Measurements from ENCODE around the gene ZNF438. TPM values are rescaled to one million over a fixed set of nuclear protein-coding genes. Genes with fewer than 3 reads are reported as not detected.

The ZNF438 gene
- total and polyA plus RNA-seq, 2 of the 8 experiments (the other 6 are each of a cell fraction or from before 2014, with no cell fraction given), result 0.95 to 1.7 TPM

GRCh38 chr10:30806850-30807249 lies 224.8 kb downstream of the ZNF438 start:
- ChIA-PET POLR2A (ENCODE audit: partially characterized antibody) (no interaction called here), CTCF (ENCODE audit: partially characterized antibody) (interaction anchor here (0.8 to 1.4 kb wide), 2 partner anchors 12 to 336 kb away, joined by 3 to 4 read pairs; no protein-coding TSS in a partner anchor)
- H3K27me3 ChIP-seq (replicated peaks in 1 of 4; ENCODE audit: control insufficient read depth in 3 of 4, extremely low read depth in 1 of 4, insufficient read depth in 3 of 4, low read length in 3 of 4), result no peaks in the 10 kb centered on the region
- no peak overlapping the region for H2BK15ac ChIP-seq (ENCODE audit: low read length)
- H3K4me2 ChIP-seq (ENCODE audit: insufficient read depth in 1 of 2, low read depth in 2 of 2, low read length in 2 of 2), result no peak overlapping the region
- H3K9me3 ChIP-seq (ENCODE audit: insufficient read depth in 2 of 2, low read depth in 1 of 2, low read length in 1 of 2), result peaks cover 0 to 4% of the 10 kb centered on the region in 2 experiments; a peak in 1 of 4 replicates
- H3K4me3 ChIP-seq (ENCODE audit: extremely low read depth in 1 of 4, insufficient read depth in 2 of 4, low read depth in 3 of 4, low read length in 4 of 4), result no peak overlapping the region
- H4K20me1 ChIP-seq (replicated peaks in 1 of 2; ENCODE audit: control insufficient read depth in 1 of 2, insufficient read depth in 2 of 2, low read length in 2 of 2), result no peaks in the 10 kb centered on the region
- no peaks in the 10 kb centered on the region for H3K23me2 ChIP-seq (ENCODE audit: low read depth, low read length)
- no peak for TF ChIP-seq EZH2 (IDR thresholded peaks at IDR 0.05; ENCODE audit: low read depth, low read length, severe bottlenecking)
- TF ChIP-seq POLR2A (IDR thresholded peaks at IDR 0.05; ENCODE audit: control extremely low read depth in 1 of 2, low read depth in 2 of 2, low read length in 2 of 2), result no peak
- no peak for TF ChIP-seq BRCA1 (IDR thresholded peaks at IDR 0.05; ENCODE audit: low read depth, low read length)
- no peak for TF ChIP-seq HDAC2 (IDR thresholded peaks at IDR 0.05; ENCODE audit: borderline replicate concordance in 1 of 2, low read depth in 2 of 2, low read length in 2 of 2)
- TF ChIP-seq CBX8 (IDR thresholded peaks at IDR 0.05; ENCODE audit: borderline replicate concordance, low read depth, low read length), result no peak
- no peak overlapping the region for H3K14ac ChIP-seq (ENCODE audit: insufficient read length)
- no peak overlapping the region for H3K18ac ChIP-seq (ENCODE audit: extremely low read depth, low read length)
- H2AFZ ChIP-seq (ENCODE audit: low read length), result no peak overlapping the region
- FAIRE-seq (no peak), DNase-seq (ENCODE audit: low read depth in 1 of 2, low spot score in 2 of 2) (no peak)
- no peak overlapping the region for H2BK120ac ChIP-seq (replicated peaks; ENCODE audit: low read depth, low read length)
- no peaks in the 10 kb centered on the region for H3K36me3 ChIP-seq (ENCODE audit: control insufficient read depth in 2 of 4, insufficient read depth in 4 of 4, low read length in 3 of 4)
- H3K4me1 ChIP-seq (replicated peaks in 1 of 4; ENCODE audit: control insufficient read depth in 3 of 4, insufficient read depth in 4 of 4, low read length in 3 of 4), result peaks cover 0 to 5% (median under 1%) of the 10 kb centered on the region in 4 experiments; a peak in 2 of 7 replicates
- 96% methylated on average over 2 of the region's 2 CpGs; no CpG with 5 or more reads in 1 of the 2 experiments for WGBS, 2 experiments (ENCODE audit: extremely low coverage in 1 of 2, insufficient coverage in 1 of 2, insufficient read length in 1 of 2, insufficient replicate concordance in 2 of 2, low coverage in 1 of 2, low lambda C conversion rate in 2 of 2, missing lambda C conversion rate in 1 of 2)
- H2BK12ac ChIP-seq (ENCODE audit: low read depth, low read length), result no peak overlapping the region
- H4K8ac ChIP-seq (ENCODE audit: extremely low read depth, insufficient read depth, low read length), result no peak overlapping the region
- H3K4ac ChIP-seq (replicated peaks; ENCODE audit: insufficient read length, low read depth, low read length), result no peak overlapping the region
- no peak overlapping the region for H2BK5ac ChIP-seq (ENCODE audit: low read depth, low read length)
- H3K79me2 ChIP-seq (ENCODE audit: control insufficient read depth in 1 of 2, insufficient read depth in 2 of 2, low read length in 2 of 2), result no peaks in the 10 kb centered on the region
- no peak overlapping the region for H3K27ac ChIP-seq (ENCODE audit: low read depth, low read length)
- H2BK20ac ChIP-seq (ENCODE audit: low read length), result no peak overlapping the region
- no peak overlapping the region for H3K9ac ChIP-seq (replicated peaks in 1 of 4; ENCODE audit: extremely low read depth in 1 of 4, low read depth in 3 of 4, low read length in 3 of 4)
- H4K91ac ChIP-seq (replicated peaks; ENCODE audit: insufficient read length, low read length), result no peak overlapping the region
- H3K56ac ChIP-seq (replicated peaks; ENCODE audit: insufficient read length, low read depth, low read length), result no peak overlapping the region
- H2AK5ac ChIP-seq (ENCODE audit: low read depth, low read length), result no peak overlapping the region
- H3K79me1 ChIP-seq (ENCODE audit: low read depth, low read length), result no peaks in the 10 kb centered on the region
- H4K5ac ChIP-seq (ENCODE audit: insufficient read length, low read depth, low read length), result no peak overlapping the region
- H3K23ac ChIP-seq (ENCODE audit: insufficient read length), result no peak overlapping the region
